T-cell (primary cell): ENCODE measurements around the gene CAMK4. TPM values are rescaled to one million over a fixed set of nuclear protein-coding genes. Genes with fewer than 3 reads are reported as not detected.

ENCODE experiments used
- ATAC-seq, 4 experiments: fragments of 200-7000 bp in 3 of 4; fragments of 150-1000 bp in 1 of 4; cut with Tn5 transposase; replicated peaks in 1 of 4; 1 replicate in 3 of 4; 2 replicates in 1 of 4; pipeline ENCODE4 v1.10.0; 2021; ENCODE audit warnings: moderate library complexity in 3 of 4, mild to moderate bottlenecking in 2 of 4, moderate number of reproducible peaks in 1 of 4
- CTCF ChIA-PET, 2 donors: fragments of 300-600 bp; sonication (Branson Sonifier 250); formaldehyde crosslinking; loops; one replicate each; lab custom pipeline; 2022; ENCODE audit warnings: antibody characterized with exemption in 2 of 2; lab: Charles Lee
- POLR2A ChIA-PET, 2 donors: fragments of 300-600 bp; sonication (Branson Sonifier 250); formaldehyde crosslinking; loops; one replicate each; lab custom pipeline; 2022; ENCODE audit warnings: antibody characterized with exemption in 2 of 2; lab: Charles Lee
- DNase-seq, 35 experiments: peaks; one replicate each; pipeline versions ENCODE4 v3.0.0 to v3.0.0-alpha.2; 2013 to 2023
- H3K27ac ChIP-seq: one replicate; pipeline ENCODE4 v1.5.1; 2013; ENCODE audit warnings: low read length
- H3K27me3 ChIP-seq, 2 experiments: replicated peaks in 1 of 2; 1 replicate in 1 of 2; 2 replicates in 1 of 2; pipeline versions ENCODE4 v1.6.1 to v1.7.0; 2013; ENCODE audit warnings: low read length in 1 of 2, mixed read lengths in 1 of 2; ENCODE audit not compliant: control insufficient read depth in 2 of 2, insufficient read depth in 2 of 2; ENCODE audit errors: extremely low read depth in 1 of 2
- H3K36me3 ChIP-seq, 2 donors: 1 replicate in 1 of 2; 2 replicates in 1 of 2; pipeline versions ENCODE4 v1.6.1 to v1.7.0; 2013; ENCODE audit warnings: low read length in 1 of 2; ENCODE audit not compliant: control insufficient read depth in 2 of 2, insufficient read depth in 1 of 2; ENCODE audit errors: extremely low read depth in 1 of 2
- H3K4me1 ChIP-seq, 2 experiments: 1 replicate in 1 of 2; 2 replicates in 1 of 2; pipeline versions ENCODE4 v1.6.1 to v1.7.0; 2013; ENCODE audit warnings: low read length in 2 of 2, mixed read lengths in 1 of 2; ENCODE audit not compliant: insufficient read depth in 2 of 2, control insufficient read depth in 1 of 2; ENCODE audit errors: extremely low read depth in 1 of 2
- H3K4me3 ChIP-seq, 2 donors: 1 replicate in 1 of 2; 2 replicates in 1 of 2; pipeline versions ENCODE4 v1.5.1 to v1.7.0; 2013; ENCODE audit warnings: mild to moderate bottlenecking in 2 of 2, low read length in 1 of 2, moderate library complexity in 1 of 2; ENCODE audit not compliant: control insufficient read depth in 1 of 2; ENCODE audit errors: extremely low read depth in 1 of 2
- H3K9me3 ChIP-seq: 2 replicates; pipeline ENCODE4 v1.7.0; 2013
- H3K27ac Mint-ChIP-seq, 2 donors: one replicate each; pipeline ENCODE4 v1.8.0; 2020 to 2021; ENCODE audit warnings: mild to moderate bottlenecking in 2 of 2, mixed read lengths in 2 of 2
- H3K27me3 Mint-ChIP-seq, 2 donors: one replicate each; pipeline ENCODE4 v1.8.0; 2021 to 2022; ENCODE audit warnings: mixed read lengths in 2 of 2
- H3K36me3 Mint-ChIP-seq: one replicate; pipeline ENCODE4 v1.8.0; 2021; ENCODE audit warnings: mixed read lengths
- H3K4me1 Mint-ChIP-seq, 3 donors: one replicate each; pipeline ENCODE4 v1.8.0; 2020 to 2022; ENCODE audit warnings: mixed read lengths in 3 of 3, mild to moderate bottlenecking in 1 of 3
- H3K4me3 Mint-ChIP-seq, 3 donors: one replicate each; pipeline ENCODE4 v1.8.0; 2020 to 2022; ENCODE audit warnings: mild to moderate bottlenecking in 3 of 3, mixed read lengths in 3 of 3, moderate library complexity in 3 of 3
- H3K9me3 Mint-ChIP-seq, 3 donors: one replicate each; pipeline ENCODE4 v1.8.0; 2020 to 2022; ENCODE audit warnings: mixed read lengths in 3 of 3
- WGBS: methylation state at CpG from one replicate; pipeline ENCODE4 v1.1.5; 2013; ENCODE audit warnings: missing lambda C conversion rate; ENCODE audit not compliant: insufficient coverage; 5-methylcytosine and 5-hydroxymethylcytosine counted together
- total RNA-seq, 35 experiments: library from RNA in 6 of 35; stranded (reverse) in 6 of 35; fragments of 120-200 nt in 1 of 35; gene quantifications; one replicate each; pipeline versions ENCODE4 v1.2.1 to v1.2.4 and lab custom pipeline; 2013 to 2026

CAMK4 gene
- total RNA-seq, 5 donors from 2014 or later (not counting 1 experiment from before 2014, with no cell fraction given) = 120 to 274 (median 243) TPM

DNA sequence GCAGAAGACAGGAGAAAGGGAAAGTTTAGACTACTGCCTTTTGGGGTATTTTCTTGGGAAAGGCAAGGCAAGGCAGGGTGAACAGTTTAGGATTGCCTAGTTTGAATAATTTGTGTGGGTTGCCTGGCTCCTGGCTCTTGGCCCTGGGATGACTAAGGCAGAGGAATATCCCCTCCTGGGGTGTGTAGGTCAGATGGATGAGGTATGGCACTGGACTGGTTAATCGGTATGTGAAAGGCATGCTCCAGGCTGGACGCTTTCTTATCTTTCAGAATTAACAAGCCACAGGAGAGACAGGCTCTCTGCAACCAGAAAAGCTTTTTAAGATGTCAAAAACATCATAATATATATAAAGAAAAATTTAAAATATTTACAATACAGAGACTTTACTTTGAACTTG is 229.6 kb downstream of the CAMK4 start:
- H3K4me1 Mint-ChIP-seq = peaks cover 8 to 19% (median 17%) of the 10 kb centered on the region in 3 donors
- H3K36me3 ChIP-seq = peaks cover 12 to 32% of the 10 kb centered on the region in 2 donors
- CTCF ChIA-PET = no interaction called here
- POLR2A ChIA-PET = interaction anchor here in 1 of 2 donors (0.6 kb wide), 1 partner anchor 1525 kb away, joined by 3 read pairs; no protein-coding TSS in a partner anchor
- H3K27me3 Mint-ChIP-seq = no peaks in the 10 kb centered on the region
- no peaks in the 10 kb centered on the region for H3K4me1 ChIP-seq
- H3K27me3 ChIP-seq = no peaks in the 10 kb centered on the region
- H3K4me3 ChIP-seq = no peak overlapping the region
- no peak overlapping the region for H3K4me3 Mint-ChIP-seq
- no peaks in the 10 kb centered on the region for H3K9me3 ChIP-seq
- H3K36me3 Mint-ChIP-seq = peaks cover 57% of the 10 kb centered on the region
- DNase-seq (no peak), ATAC-seq (no peak)
- H3K27ac Mint-ChIP-seq = peak overlapping the region in 1 of 2 donors; percentile 29
- H3K27ac ChIP-seq = no peak overlapping the region
- no CpG with 5 or more reads among the region's 2 CpGs for WGBS
- no peaks in the 10 kb centered on the region for H3K9me3 Mint-ChIP-seq

DNA sequence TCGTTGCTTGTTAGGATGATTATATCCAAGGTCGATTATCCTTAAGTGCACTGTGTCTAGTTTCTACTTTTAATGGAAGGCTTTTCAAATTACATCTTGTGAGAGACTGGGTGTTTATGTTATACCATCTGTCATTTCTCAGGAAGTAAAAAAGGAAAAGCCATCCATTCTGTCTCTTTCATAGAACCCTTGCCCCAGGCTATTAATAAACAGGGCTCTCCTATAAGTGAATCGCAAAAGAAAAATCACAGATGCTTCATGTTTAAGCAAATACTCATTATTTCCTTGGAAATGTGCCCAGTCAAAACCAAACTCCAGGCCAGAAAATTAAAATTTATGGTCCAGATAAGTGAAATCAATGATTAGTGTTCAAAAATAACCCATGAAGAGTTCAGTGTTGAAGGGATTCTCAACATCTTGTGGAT is 230.0 kb downstream of the CAMK4 start:
- Histone ChIP-seq H3K4me3 (no peak overlapping the region), H3K9me3 (no peaks in the 10 kb centered on the region), H3K27ac (no peak overlapping the region), H3K4me1 (no peaks in the 10 kb centered on the region), H3K36me3 (peaks cover 12 to 29% of the 10 kb centered on the region in 2 donors), H3K27me3 (no peaks in the 10 kb centered on the region)
- Mint-ChIP-seq H3K9me3 (no peaks in the 10 kb centered on the region), H3K36me3 (peaks cover 62% of the 10 kb centered on the region), H3K27ac (peak overlapping the region in 1 of 2 donors; percentile 1), H3K27me3 (no peaks in the 10 kb centered on the region), H3K4me1 (peaks cover 13 to 19% (median 17%) of the 10 kb centered on the region in 3 donors), H3K4me3 (no peak overlapping the region)
- no CpG with 5 or more reads among the region's 3 CpGs for WGBS
- no peak for ATAC-seq
- ChIA-PET POLR2A (no interaction called here), CTCF (no interaction called here)
- DNase-seq = no peak

DNA sequence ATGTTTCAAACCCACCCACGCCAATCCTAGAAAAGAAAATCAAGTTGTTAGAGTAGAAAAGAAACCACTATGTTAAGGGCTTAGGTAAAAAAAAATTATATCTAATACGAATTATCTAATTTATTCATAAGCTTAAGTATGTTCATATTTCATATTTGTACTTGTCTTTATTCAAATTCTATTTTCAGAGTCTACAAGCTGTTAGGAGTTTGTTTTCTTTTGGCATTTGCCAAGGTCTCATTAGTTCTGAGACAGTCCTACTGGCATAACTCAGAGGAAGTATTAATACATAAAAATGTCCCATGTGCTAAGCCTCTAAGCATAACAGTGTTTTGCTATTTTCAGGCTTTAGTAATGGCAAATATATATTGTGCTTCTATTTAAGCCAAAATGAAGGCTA is 230.6 kb downstream of the CAMK4 start:
- no peaks in the 10 kb centered on the region for H3K27me3 ChIP-seq
- DNase-seq = no peak
- ChIA-PET CTCF (no interaction called here), POLR2A (no interaction called here)
- ATAC-seq = no peak
- H3K9me3 Mint-ChIP-seq = no peaks in the 10 kb centered on the region
- no CpG with 5 or more reads among the region's 2 CpGs for WGBS
- H3K27ac ChIP-seq = no peak overlapping the region
- no peaks in the 10 kb centered on the region for H3K9me3 ChIP-seq
- peaks cover 59% of the 10 kb centered on the region for H3K36me3 Mint-ChIP-seq
- H3K27me3 Mint-ChIP-seq = no peaks in the 10 kb centered on the region
- H3K4me3 Mint-ChIP-seq = no peak overlapping the region
- no peak overlapping the region for H3K4me3 ChIP-seq
- H3K27ac Mint-ChIP-seq = no peak overlapping the region
- no peaks in the 10 kb centered on the region for H3K4me1 ChIP-seq
- peaks cover 15 to 17% (median 17%) of the 10 kb centered on the region in 3 donors for H3K4me1 Mint-ChIP-seq
- peaks cover 16 to 23% of the 10 kb centered on the region in 2 donors for H3K36me3 ChIP-seq

DNA sequence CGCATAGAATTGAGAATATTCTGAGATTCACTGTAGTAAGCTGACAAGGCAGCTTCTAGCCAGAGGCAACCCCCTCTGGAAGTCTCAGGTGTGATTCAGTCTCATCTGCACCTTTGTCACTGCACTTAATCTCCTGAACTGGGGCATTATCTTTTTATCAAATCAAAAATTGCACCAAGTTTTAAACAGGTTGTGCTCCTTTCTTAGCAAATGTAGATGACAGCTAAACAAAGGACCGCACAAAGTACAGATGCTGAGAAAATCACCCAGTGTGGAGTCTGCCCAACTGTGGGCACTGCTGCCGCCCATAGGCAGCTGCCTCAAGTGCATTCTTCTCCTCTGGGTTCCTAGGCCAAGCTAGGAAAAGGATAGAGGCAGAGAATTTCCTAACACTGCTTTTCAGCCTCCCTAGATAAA is 237.1 kb downstream of the CAMK4 start:
- Mint-ChIP-seq H3K4me1 (peaks cover 14 to 21% (median 19%) of the 10 kb centered on the region in 3 donors), H3K9me3 (peaks cover 0 to 4% (median 4%) of the 10 kb centered on the region in 3 donors), H3K27ac (no peak overlapping the region), H3K4me3 (no peak overlapping the region), H3K27me3 (no peaks in the 10 kb centered on the region), H3K36me3 (peaks cover 64% of the 10 kb centered on the region)
- Histone ChIP-seq H3K27me3 (no peaks in the 10 kb centered on the region), H3K9me3 (no peaks in the 10 kb centered on the region), H3K4me3 (no peak overlapping the region), H3K36me3 (peaks cover 5 to 13% of the 10 kb centered on the region in 2 donors), H3K4me1 (no peaks in the 10 kb centered on the region), H3K27ac (no peak overlapping the region)
- ChIA-PET POLR2A (no interaction called here), CTCF (no interaction called here)
- 100% methylated on average over 1 of the region's 3 CpGs for WGBS
- ATAC-seq (no peak), DNase-seq (no peak)

DNA sequence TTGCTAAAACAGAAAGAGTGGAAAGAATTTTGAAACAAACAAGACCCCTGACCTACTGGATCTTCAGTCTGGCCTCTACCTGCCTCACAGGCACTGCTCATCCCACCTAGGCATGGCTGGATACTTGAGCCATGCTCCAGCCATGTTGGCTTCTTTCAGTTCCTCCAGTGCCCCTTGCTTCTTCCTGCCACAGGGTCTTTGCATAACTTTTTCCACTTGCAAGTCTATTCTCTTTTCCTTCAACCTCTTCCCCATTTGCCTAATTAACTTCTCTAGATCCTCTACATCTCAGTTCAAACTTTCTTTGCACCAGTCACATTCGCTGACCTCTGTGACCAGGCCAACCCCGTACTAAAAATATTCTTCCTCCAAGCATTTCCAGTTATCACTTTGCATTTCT is 237.8 kb downstream of the CAMK4 start:
- Histone ChIP-seq H3K36me3 (peaks cover 5 to 13% of the 10 kb centered on the region in 2 donors), H3K4me1 (no peaks in the 10 kb centered on the region), H3K9me3 (no peaks in the 10 kb centered on the region), H3K4me3 (no peak overlapping the region), H3K27ac (no peak overlapping the region), H3K27me3 (no peaks in the 10 kb centered on the region)
- H3K4me1 Mint-ChIP-seq = peaks cover 14 to 26% (median 21%) of the 10 kb centered on the region in 3 donors
- H3K4me3 Mint-ChIP-seq = no peak overlapping the region
- DNase-seq (no peak), ATAC-seq (no peak)
- no peaks in the 10 kb centered on the region for H3K27me3 Mint-ChIP-seq
- peak overlapping the region; percentile 7 to 12 for H3K27ac Mint-ChIP-seq
- H3K9me3 Mint-ChIP-seq = peaks cover 0 to 4% (median 4%) of the 10 kb centered on the region in 3 donors
- CTCF ChIA-PET = interaction anchor here in 1 of 2 donors (0.6 kb wide), 1 partner anchor 1397 kb away, joined by 3 read pairs; no protein-coding TSS in a partner anchor
- H3K36me3 Mint-ChIP-seq = peaks cover 70% of the 10 kb centered on the region
- 76% methylated on average over 2 of the region's 2 CpGs for WGBS
- POLR2A ChIA-PET = interaction anchor here in 1 of 2 donors (0.6 kb wide), 1 partner anchor 35 kb away, joined by 7 read pairs; no protein-coding TSS in a partner anchor

DNA sequence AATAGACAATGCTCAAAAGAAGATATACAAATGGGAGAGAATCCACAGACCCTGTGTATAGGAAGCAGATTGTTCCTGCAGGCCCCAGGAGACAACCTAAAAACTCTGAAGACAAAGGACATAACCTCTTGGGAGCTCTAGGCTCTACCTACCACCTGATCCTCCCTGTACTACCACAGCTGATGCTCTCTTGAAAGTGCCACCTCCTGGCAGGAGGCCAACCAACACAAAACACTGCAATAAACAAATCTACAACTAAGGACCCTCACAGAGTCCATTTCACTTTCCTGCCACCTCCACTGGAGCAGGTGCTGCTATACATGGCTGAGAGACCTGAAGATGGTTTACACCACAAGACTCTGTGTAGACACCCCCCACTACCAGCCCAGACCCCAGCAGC is 239.1 kb downstream of the CAMK4 start:
- Mint-ChIP-seq H3K9me3 (peaks cover 0 to 4% (median 4%) of the 10 kb centered on the region in 3 donors), H3K4me3 (no peak overlapping the region), H3K4me1 (peaks cover 5 to 26% (median 14%) of the 10 kb centered on the region in 3 donors), H3K27ac (no peak overlapping the region), H3K36me3 (peaks cover 61% of the 10 kb centered on the region), H3K27me3 (no peaks in the 10 kb centered on the region)
- Histone ChIP-seq H3K27me3 (no peaks in the 10 kb centered on the region), H3K9me3 (no peaks in the 10 kb centered on the region), H3K36me3 (peaks cover 5 to 13% of the 10 kb centered on the region in 2 donors), H3K4me1 (no peaks in the 10 kb centered on the region), H3K4me3 (no peak overlapping the region), H3K27ac (no peak overlapping the region)
- ChIA-PET CTCF (interaction anchor here in 1 of 2 donors (0.6 kb wide), 1 partner anchor 1277 kb away, joined by 3 read pairs; no protein-coding TSS in a partner anchor), POLR2A (no interaction called here)
- ATAC-seq (no peak), DNase-seq (no peak)
